Endometrial microvascular endothelial cells (primary cell): ENCODE results near the gene TSTD1. TPM values are rescaled to one million over a fixed set of nuclear protein-coding genes. Genes with fewer than 3 reads are reported as not detected.
"Not testable (repeated sequence)": the region's sequence is repeated elsewhere in the genome, so short reads cannot be mapped to it uniquely, and the experiment has no call there.

Experiments used
- in situ Hi-C: cut with HindIII; loops from 2 replicates; pipeline ENCODE4 v1.10.0; 2017; ENCODE audit warnings: low sequenced_read_pairs, low pct_unique_long_range_greater_than_20kb; ENCODE audit errors: inconsistent ontology term
- total RNA-seq: library from RNA; depleted of rRNA; stranded (reverse); fragments of >200 nt; gene quantifications from one replicate; pipeline ENCODE4 v1.2.3, GENCODE V29; 2015; ENCODE audit errors: inconsistent ontology term

The TSTD1 gene
- total RNA-seq, 1 donor from 2014 or later, result not detected

DNA sequence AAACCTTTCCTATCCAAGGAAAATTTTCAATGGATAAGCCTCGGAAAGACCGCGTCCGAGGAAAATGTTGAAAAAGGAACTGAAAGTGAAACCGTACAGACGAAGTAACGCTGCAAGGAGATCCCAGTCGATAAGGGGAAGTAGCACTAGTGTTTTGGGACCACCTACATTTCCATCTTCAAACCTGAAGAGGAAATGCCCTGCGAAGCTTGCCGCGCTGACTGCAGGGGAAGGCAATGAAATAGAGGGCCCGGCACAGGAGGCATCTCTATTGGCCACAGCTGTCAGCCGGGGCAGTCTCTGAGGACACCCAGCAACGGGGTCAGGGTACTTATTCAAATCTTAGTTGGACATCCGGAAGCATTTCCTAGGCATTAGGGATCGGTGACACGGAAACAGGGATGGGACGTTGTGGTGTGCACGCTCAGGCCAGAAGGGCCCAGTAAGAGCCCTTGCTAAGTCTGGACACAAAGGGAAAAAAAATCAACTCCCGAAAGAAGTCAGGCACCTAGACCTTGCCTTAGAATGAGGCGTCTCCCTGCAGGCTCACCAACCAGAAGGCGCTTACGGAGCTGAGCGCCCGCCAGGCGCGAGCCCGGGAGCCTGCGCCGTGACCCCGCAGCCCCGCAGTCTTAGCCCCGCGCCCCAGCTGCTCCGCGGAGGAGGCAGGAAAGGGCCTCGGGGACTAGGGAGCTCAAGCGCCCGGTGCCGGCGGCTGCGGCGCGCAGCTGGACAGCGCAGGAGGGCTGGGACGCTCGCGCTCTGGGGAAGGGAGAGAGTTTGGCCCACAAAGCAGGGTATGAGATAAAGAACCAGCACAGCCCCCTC, 6.4 kb upstream of the TSTD1 start:
- in situ Hi-C loops, result loop anchor here (10.0 kb wide), 1 partner anchor 50 kb away; the partner anchor contains the start of gene KLHDC9

DNA sequence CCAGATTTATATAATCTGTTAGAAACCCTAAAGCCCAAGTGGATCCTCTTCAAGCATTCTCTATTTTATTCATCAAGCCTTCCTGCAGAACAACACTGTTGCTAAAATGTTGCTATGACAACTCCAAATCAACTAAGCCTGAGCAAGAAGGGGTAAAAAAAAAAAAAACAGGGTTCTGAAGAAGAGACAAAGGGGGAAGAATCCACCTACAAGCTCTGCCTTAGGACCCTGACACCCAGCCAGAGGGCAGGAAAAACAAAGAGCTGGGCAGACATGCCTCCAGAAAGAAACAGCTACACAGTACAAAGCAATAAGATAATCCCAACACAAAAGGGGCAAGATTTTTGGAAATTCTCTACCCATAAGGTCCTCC, 5.8 kb upstream of the TSTD1 start:
- in situ Hi-C loops, result loop anchor here (10.0 kb wide), 1 partner anchor 50 kb away; the partner anchor contains the start of gene KLHDC9

- in situ Hi-C loops, result no loop called here
These were observed 782 bp upstream of the TSTD1 start for GRCh38 chr1:161039546-161039945.

- in situ Hi-C loops, result no loop called here
These were observed 386 bp upstream of the TSTD1 start for GRCh38 chr1:161039154-161039545.

DNA sequence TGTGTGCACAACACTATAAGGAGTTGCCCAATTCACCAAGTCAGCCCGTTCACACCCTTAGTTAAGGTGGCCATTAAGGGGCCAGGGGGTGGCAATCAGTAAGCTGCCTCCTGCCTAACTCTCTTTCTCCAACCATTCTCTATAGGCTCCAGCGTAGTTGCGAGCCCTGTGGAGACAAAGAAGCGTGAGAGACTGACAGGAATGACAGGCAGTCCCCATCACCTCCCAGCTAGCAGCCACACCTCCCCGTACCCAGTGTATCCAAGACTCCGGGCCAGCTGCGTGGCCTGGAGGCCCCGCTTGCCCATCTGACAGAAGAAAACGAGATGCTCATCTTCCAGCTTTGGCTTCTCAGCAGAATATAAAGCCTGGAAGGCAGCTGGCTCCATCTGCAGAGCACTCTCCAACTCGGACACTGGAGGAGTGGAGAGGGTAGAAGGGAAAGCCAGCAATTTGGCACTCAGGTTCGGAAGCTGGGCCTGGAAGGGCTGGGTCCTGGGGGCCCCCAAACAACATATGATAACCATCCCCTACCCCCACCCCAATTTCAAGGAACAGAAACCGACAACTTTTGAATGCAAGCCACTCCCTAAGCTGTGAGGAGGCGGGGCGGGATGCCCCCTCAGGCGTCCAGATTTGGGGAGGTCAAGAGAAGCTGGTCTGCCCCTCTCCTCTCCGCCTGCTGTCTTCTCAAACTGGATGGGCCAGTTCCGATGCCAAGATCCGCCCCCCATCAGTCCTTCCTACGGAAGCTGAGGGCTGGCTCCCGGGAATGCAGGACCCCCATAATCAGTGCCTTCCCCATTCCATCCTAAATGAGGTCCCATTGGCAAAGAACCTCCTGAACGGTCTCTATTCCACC, 872 bp downstream of the TSTD1 start:
- in situ Hi-C loops, result no loop called here

GRCh38 chr1:161033751-161034150, 5.0 kb downstream of the TSTD1 start:
- in situ Hi-C loops, result no loop called here

DNA sequence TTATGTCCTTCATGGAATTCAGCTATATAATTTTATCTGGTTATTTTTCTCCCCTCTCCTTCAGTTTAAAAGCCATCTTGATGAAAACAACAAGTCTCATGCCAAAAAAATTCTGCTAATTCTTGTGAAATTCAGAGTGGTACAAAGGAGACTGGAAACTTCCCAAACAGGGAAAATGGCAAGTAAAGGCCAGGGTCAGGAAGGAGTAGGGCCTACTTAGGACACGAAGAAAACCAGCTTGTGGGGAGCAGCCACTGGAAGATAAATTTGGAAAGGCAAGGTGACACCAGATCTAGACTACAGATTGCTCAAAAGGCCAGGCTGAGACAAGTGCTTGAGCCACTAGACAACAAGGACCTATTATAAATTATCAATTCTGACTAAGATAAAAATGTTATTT, 6.4 kb downstream of the TSTD1 start:
- in situ Hi-C loops, result no loop called here

- in situ Hi-C loops, result no loop called here
These were observed 6.9 kb downstream of the TSTD1 start for GRCh38 chr1:161031874-161032273.

GRCh38 chr1:161029466-161029865, 9.3 kb downstream of the TSTD1 start:
- in situ Hi-C loops, result not testable (repeated sequence)

DNA sequence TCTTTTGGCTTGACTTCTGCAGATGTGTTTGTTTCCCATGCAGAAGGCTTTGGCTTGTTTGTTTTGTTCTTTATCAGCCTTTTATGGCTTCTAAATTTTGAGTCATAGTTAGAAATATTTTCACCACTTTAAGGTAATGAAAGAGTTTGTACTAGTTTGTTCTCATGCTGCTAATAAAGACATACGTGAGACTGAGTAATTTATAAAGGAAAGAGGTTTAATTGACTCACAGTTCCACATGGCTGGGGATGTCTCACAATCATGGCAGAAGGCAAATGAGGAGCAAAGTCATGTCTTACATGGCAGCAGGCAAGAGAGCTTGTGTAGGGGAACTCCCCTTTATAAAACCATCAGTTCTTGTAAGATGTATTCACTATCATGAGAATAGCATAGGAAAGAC, 11.8 kb downstream of the TSTD1 start:
- in situ Hi-C loops, result not testable (repeated sequence)

GRCh38 chr1:161022432-161022831, 16.3 kb downstream of the TSTD1 start:
- in situ Hi-C loops, result not testable (repeated sequence)

DNA sequence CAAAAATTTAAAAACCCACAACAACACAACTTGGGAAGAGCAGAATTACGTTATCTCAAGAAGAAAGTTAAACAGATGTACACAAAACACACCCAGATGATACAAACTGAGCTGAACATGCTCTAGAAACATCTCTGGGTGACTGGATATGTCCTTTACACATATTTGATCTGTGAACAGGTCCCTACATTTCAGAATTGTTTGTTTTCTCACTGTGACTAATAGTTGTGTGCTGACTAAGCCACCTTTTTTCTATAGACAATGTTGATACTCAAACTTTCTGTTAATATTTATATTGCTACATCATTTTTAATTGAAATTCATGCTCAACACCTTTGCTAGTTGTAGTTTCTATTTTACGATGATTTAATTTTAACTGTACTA, 16.8 kb downstream of the TSTD1 start:
- in situ Hi-C loops, result no loop called here

GRCh38 chr1:161021165-161021969, 17.4 kb downstream of the TSTD1 start:
- in situ Hi-C loops, result no loop called here

- in situ Hi-C loops, result no loop called here
These were observed 18.1 kb downstream of the TSTD1 start, which contains the start of gene F11R for GRCh38 chr1:161020509-161021164. F11R (minus strand) TSS chr1:161021152; CDS start chr1:161021073, 79 bp downstream.

DNA sequence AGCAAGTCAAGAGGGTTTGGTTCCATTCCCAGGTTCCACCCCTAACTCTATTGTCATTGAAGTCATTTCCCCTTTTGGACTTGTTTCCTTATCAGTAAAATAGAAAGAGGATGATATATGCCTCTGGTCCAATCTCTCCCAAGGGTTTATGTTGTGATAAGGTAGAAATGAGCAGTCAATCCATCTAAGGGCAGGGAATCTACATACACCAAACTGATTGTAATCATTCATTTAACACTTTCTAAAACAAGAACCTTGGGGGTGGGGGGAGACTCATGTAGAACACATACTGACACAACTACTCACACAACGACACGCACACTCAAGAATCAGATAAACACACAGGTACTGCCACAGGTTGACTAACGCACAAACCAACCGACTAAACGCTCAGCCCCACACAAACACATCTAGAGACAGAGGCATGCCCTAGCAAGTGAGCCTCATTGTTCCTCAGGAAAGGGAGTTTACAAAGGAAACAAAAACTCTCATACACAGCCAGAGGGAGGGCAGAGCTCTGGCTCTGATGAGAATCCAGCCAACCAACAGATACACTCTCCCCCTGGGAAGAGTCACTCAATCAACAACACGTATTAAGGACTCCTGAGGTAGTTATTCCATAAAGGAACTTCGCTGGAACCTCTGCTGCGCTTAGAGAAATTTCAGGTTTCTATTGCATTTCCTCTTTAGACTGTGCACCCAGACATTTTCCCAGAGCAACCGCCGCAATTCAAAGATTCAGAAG, 18.8 kb downstream of the TSTD1 start:
- in situ Hi-C loops, result no loop called here

DNA sequence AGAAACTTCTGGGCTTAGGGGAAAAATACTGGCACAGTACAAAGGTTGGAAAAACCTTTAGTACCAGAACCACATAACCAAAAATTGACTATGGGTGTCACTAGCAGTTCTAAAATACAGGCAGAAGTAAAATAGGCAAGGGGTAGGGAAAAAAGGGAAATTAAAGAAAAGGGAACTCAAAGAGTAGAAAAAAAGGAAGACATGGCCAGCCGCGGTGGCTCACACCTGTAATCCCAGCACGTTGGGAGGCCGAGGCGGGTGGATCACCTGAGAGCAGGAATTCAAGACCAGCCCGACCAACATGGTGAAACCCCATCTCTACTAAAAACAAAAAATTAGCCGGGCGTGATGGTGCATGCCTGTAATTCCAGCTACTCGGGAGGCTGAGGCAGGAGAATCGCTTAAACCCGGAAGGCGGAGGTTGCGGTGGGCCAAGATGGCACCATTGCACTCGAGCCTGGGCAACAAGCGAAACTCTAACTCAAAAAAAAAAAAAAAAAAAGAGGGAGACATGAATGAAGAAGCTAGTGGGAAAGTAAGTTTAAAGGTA, 19.6 kb downstream of the TSTD1 start:
- in situ Hi-C loops, result not testable (repeated sequence)

DNA sequence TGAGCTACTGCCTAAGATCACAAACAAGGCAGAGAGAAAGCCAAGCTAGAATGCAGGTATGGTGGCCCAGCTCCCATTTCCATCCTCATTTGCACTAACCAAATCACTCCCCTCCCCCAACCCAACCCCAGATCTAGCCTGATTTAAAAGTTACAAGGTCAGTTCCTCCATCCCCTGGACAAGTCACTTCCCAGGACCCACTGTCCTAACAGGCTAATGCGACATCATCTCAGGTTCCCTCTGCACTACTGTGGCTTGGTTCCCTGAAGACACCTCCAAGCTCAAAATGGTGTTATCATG, 20.2 kb downstream of the TSTD1 start:
- in situ Hi-C loops, result no loop called here
